ENCODE data around the gene SORBS2. TPM values are rescaled to one million over a fixed set of nuclear protein-coding genes. Genes with fewer than 3 reads are reported as not detected.

The SORBS2 gene
- total RNA-seq, 4 donors from 2014 or later: 45.3 to 135 (median 76.2) TPM

GRCh38 chr4:185540487-185541120, 271.4 kb downstream of the SORBS2 start:
- Histone ChIP-seq H3K36me3 (no peaks in the 10 kb centered on the region), H3K4me3 (no peak overlapping the region), H3K9me3 (no peaks in the 10 kb centered on the region), H3K27me3 (no peaks in the 10 kb centered on the region), H3K4me1 (peaks cover 0 to 43% (median 3%) of the 10 kb centered on the region in 4 donors), H3K27ac (peak overlapping the region in 1 of 4 donors; percentile 70)
- DNase-seq (ENCODE audit: low spot score in 2 of 2): no peak
- TF ChIP-seq, protein P1, sequence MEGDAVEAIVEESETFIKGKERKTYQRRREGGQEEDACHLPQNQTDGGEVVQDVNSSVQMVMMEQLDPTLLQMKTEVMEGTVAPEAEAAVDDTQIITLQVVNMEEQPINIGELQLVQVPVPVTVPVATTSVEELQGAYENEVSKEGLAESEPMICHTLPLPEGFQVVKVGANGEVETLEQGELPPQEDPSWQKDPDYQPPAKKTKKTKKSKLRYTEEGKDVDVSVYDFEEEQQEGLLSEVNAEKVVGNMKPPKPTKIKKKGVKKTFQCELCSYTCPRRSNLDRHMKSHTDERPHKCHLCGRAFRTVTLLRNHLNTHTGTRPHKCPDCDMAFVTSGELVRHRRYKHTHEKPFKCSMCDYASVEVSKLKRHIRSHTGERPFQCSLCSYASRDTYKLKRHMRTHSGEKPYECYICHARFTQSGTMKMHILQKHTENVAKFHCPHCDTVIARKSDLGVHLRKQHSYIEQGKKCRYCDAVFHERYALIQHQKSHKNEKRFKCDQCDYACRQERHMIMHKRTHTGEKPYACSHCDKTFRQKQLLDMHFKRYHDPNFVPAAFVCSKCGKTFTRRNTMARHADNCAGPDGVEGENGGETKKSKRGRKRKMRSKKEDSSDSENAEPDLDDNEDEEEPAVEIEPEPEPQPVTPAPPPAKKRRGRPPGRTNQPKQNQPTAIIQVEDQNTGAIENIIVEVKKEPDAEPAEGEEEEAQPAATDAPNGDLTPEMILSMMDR (IDR thresholded peaks at IDR 0.05): no peak
- TF ChIP-seq EP300 (IDR thresholded peaks at IDR 0.05): no peak
- TF ChIP-seq POLR2A (IDR thresholded peaks at IDR 0.05): no peak
- 57 to 60% methylated on average over 3 of the region's 3 CpGs for WGBS, 2 donors

- TF ChIP-seq, protein P1 (IDR thresholded peaks at IDR 0.05): no peak
- TF ChIP-seq EP300 (IDR thresholded peaks at IDR 0.05) (no peak), POLR2A (IDR thresholded peaks at IDR 0.05) (no peak)
- Histone ChIP-seq H3K36me3 (no peaks in the 10 kb centered on the region), H3K27me3 (no peaks in the 10 kb centered on the region), H3K4me3 (no peak overlapping the region), H3K27ac (peak overlapping the region in 1 of 4 donors; percentile 70), H3K4me1 (peaks cover 0 to 44% (median 3%) of the 10 kb centered on the region in 4 donors), H3K9me3 (no peaks in the 10 kb centered on the region)
- no peak for DNase-seq (ENCODE audit: low spot score in 2 of 2)
- WGBS, 2 donors: 78 to 80% methylated on average over 8 of the region's 8 CpGs
Measured at GRCh38 chr4:185540040-185540439, 272.0 kb downstream of the SORBS2 start.

GRCh38 chr4:185538806-185539205, 273.2 kb downstream of the SORBS2 start:
- Histone ChIP-seq H3K4me3 (no peak overlapping the region), H3K4me1 (peaks cover 0 to 46% (median 3%) of the 10 kb centered on the region in 4 donors), H3K9me3 (no peaks in the 10 kb centered on the region), H3K27me3 (no peaks in the 10 kb centered on the region), H3K27ac (no peak overlapping the region), H3K36me3 (no peaks in the 10 kb centered on the region)
- no peak for DNase-seq (ENCODE audit: low spot score in 2 of 2)
- TF ChIP-seq POLR2A (IDR thresholded peaks at IDR 0.05) (no peak), EP300 (IDR thresholded peaks at IDR 0.05) (no peak)
- TF ChIP-seq, protein P1 (IDR thresholded peaks at IDR 0.05): no peak
- 39 to 64% methylated on average over 1 of the region's 1 CpG for WGBS, 2 donors

GRCh38 chr4:185536411-185536709, 275.6 kb downstream of the SORBS2 start:
- H3K4me3 ChIP-seq: no peak overlapping the region
- no peaks in the 10 kb centered on the region for H3K36me3 ChIP-seq
- TF ChIP-seq EP300 (IDR thresholded peaks at IDR 0.05) (peak in 1 of 2 donors; percentile 27), POLR2A (IDR thresholded peaks at IDR 0.05) (no peak)
- H3K9me3 ChIP-seq: no peaks in the 10 kb centered on the region
- peaks cover 0 to 27% (median 6%) of the 10 kb centered on the region in 4 donors for H3K4me1 ChIP-seq
- no peak for DNase-seq (ENCODE audit: low spot score in 2 of 2)
- no peaks in the 10 kb centered on the region for H3K27me3 ChIP-seq
- peak overlapping the region in 2 of 4 donors; percentile 5 to 89 for H3K27ac ChIP-seq
- 13 to 15% methylated on average over 4 of the region's 4 CpGs for WGBS, 2 donors

GRCh38 chr4:185535612-185536410, 276.2 kb downstream of the SORBS2 start:
- Histone ChIP-seq H3K4me3 (peak overlapping the region; percentile 57 to 67 (median 61)), H3K27ac (peak overlapping the region in 3 of 4 donors; percentile 5 to 89 (median 81)), H3K27me3 (no peaks in the 10 kb centered on the region), H3K9me3 (no peaks in the 10 kb centered on the region), H3K4me1 (peaks cover 0 to 21% (median 6%) of the 10 kb centered on the region in 4 donors), H3K36me3 (no peaks in the 10 kb centered on the region)
- DNase-seq (ENCODE audit: low spot score in 2 of 2): no peak
- TF ChIP-seq EP300 (IDR thresholded peaks at IDR 0.05): no peak
- TF ChIP-seq POLR2A (IDR thresholded peaks at IDR 0.05): no peak
- TF ChIP-seq, protein P1 (IDR thresholded peaks at IDR 0.05): no peak
- WGBS, 2 donors: 10 to 21% methylated on average over 16 to 24 of the region's 32 CpGs

Small RNA genes lying within 50 kb of the gene (small RNA-seq; reads per million reads assigned to genes)
- not detected for gene RF00019

All from tibial nerve (tissue), 4 donors.